NT2/D1 (cell line): ENCODE measurements around the gene ZNF487.

Experiments used
- YY1 ChIP-seq: IDR thresholded peaks from 2 replicates; pipeline ENCODE4 v1.6.1; 2011; ENCODE audit not compliant: insufficient read length, insufficient read depth
- ZNF274 ChIP-seq: IDR thresholded peaks from 2 replicates; pipeline ENCODE4 v1.6.1; 2011; ENCODE audit warnings: mild to moderate bottlenecking, low read depth, low read length

GRCh38 chr10:43410345-43410744, 26.6 kb upstream of the ZNF487 start:
- TF ChIP-seq YY1: no peak
- TF ChIP-seq ZNF274: no peak
